Measurements from ENCODE around the gene SYCE1L.

The SYCE1L gene

DNA sequence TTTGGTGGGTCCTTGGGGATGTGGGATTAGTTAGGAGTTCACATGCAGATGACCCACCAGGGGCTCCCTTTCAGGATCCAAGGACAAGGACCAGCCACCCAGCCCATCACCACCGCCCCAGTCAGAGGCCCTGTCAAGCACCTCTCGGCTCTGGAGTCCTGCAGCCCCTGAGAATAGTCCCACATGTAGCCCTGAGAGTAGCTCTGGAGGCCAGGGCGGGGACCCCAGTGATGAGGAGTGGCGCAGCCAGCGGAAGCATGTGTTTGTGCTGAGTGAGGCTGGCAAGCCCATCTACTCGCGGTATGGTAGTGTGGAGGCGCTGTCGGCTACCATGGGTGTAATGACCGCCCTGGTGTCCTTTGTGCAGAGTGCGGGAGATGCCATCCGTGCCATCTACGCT lies 5.8 kb upstream of the SYCE1L start:
- DNase-seq (ENCODE audit: low spot score), result no peak
- Histone ChIP-seq H2AFZ (ENCODE audit: low read length) (no peak overlapping the region), H2BK120ac (ENCODE audit: low read depth, low read length) (no peak overlapping the region), H3K18ac (ENCODE audit: low read length) (no peak overlapping the region), H3K79me1 (ENCODE audit: low read depth, low read length) (peaks cover 9% of the 10 kb centered on the region), H3K14ac (ENCODE audit: low read length) (no peak overlapping the region), H3K4me1 (ENCODE audit: control insufficient read depth in 2 of 2, insufficient read depth in 1 of 2, low read depth in 1 of 2, low read length in 2 of 2) (peaks cover 0 to 3% of the 10 kb centered on the region in 2 donors), H3K23ac (ENCODE audit: low read depth, low read length, poor library complexity) (no peak overlapping the region), H2BK5ac (ENCODE audit: low read length) (no peak overlapping the region), H3K27ac (replicated peaks; ENCODE audit: low read length) (no peak overlapping the region), H4K91ac (ENCODE audit: low read depth, low read length, poor library complexity) (no peak overlapping the region), H2BK15ac (ENCODE audit: low read length) (no peak overlapping the region), H3K4me3 (ENCODE audit: low read length in 2 of 2) (peak overlapping the region in 1 of 2 donors; percentile 43), H2BK12ac (ENCODE audit: low read length) (no peak overlapping the region), H2AK5ac (ENCODE audit: low read depth, low read length) (no peak overlapping the region), H3K9ac (ENCODE audit: low read depth, low read length, poor library complexity) (no peak overlapping the region), H3K27me3 (ENCODE audit: control insufficient read depth in 3 of 3, insufficient read depth in 3 of 3, low read depth in 1 of 3, low read length in 3 of 3) (no peaks in the 10 kb centered on the region), H3K36me3 (replicated peaks in 1 of 2; ENCODE audit: control insufficient read depth in 2 of 2, insufficient read depth in 2 of 2, low read length in 2 of 2) (peaks cover 24 to 50% of the 10 kb centered on the region in 2 donors), H3K4me2 (ENCODE audit: insufficient read depth, low read length, poor library complexity, severe bottlenecking) (no peak overlapping the region), H3K9me3 (replicated peaks in 1 of 2; ENCODE audit: control insufficient read depth in 2 of 2, insufficient read depth in 1 of 2, low read depth in 1 of 2, low read length in 2 of 2) (no peaks in the 10 kb centered on the region), H4K8ac (ENCODE audit: low read depth, low read length) (no peak overlapping the region), H3K4ac (ENCODE audit: low read length) (peak overlapping the region; percentile 30)
- WGBS, 2 donors (ENCODE audit: extremely low coverage in 2 of 2, insufficient read length in 2 of 2, insufficient replicate concordance in 1 of 2), result no CpG with 5 or more reads among the region's 13 CpGs

DNA sequence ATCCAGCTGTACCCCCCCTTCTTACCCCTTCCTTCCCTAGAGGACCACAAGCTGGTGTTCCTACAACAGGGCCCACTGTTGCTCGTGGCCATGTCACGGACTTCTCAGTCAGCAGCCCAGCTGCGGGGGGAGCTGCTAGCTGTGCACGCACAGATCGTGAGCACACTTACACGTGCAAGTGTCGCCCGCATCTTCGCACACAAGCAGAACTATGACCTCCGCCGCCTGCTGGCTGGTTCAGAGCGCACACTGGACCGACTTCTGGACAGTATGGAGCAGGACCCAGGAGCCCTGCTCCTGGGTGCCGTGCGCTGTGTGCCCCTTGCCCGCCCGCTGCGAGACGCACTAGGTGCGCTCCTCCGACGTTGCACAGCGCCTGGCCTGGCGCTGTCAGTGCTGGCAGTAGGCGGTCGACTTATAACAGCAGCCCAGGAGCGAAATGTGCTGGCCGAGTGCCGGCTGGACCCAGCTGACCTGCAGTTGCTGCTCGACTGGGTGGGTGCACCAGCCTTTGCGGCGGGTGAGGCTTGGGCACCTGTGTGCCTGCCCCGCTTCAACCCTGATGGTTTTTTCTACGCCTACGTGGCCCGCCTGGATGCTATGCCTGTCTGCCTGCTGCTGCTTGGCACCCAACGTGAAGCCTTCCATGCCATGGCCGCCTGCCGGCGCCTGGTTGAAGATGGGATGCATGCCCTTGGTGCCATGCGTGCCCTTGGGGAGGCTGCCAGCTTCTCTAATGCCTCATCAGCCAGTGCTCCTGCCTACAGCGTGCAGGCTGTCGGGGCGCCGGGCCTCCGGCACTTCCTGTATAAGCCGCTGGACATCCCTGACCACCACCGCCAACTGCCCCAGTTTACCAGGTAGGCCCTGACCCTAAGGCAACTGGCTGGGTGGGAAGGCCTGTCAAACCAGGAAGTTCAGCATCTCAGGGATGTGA lies 4.6 kb upstream of the SYCE1L start:
- no peak overlapping the region for H3K9ac ChIP-seq (ENCODE audit: low read depth, low read length, poor library complexity)
- WGBS, 2 donors (ENCODE audit: extremely low coverage in 2 of 2, insufficient read length in 2 of 2, insufficient replicate concordance in 1 of 2), result no CpG with 5 or more reads among the region's 48 CpGs
- no peak overlapping the region for H3K4me2 ChIP-seq (ENCODE audit: insufficient read depth, low read length, poor library complexity, severe bottlenecking)
- no peak overlapping the region for H2AFZ ChIP-seq (ENCODE audit: low read length)
- H2BK12ac ChIP-seq (ENCODE audit: low read length), result no peak overlapping the region
- no peak overlapping the region for H3K4ac ChIP-seq (ENCODE audit: low read length)
- H3K23ac ChIP-seq (ENCODE audit: low read depth, low read length, poor library complexity), result no peak overlapping the region
- no peak overlapping the region for H2AK5ac ChIP-seq (ENCODE audit: low read depth, low read length)
- H3K4me3 ChIP-seq (ENCODE audit: low read length in 2 of 2), result peak overlapping the region in 1 of 2 donors; percentile 34
- peaks cover 9% of the 10 kb centered on the region for H3K79me1 ChIP-seq (ENCODE audit: low read depth, low read length)
- DNase-seq (ENCODE audit: low spot score), result no peak
- no peak overlapping the region for H2BK120ac ChIP-seq (ENCODE audit: low read depth, low read length)
- no peak overlapping the region for H3K27ac ChIP-seq (replicated peaks; ENCODE audit: low read length)
- H2BK15ac ChIP-seq (ENCODE audit: low read length), result no peak overlapping the region
- H4K8ac ChIP-seq (ENCODE audit: low read depth, low read length), result no peak overlapping the region
- peaks cover 0 to 3% of the 10 kb centered on the region in 2 donors for H3K4me1 ChIP-seq (ENCODE audit: control insufficient read depth in 2 of 2, insufficient read depth in 1 of 2, low read depth in 1 of 2, low read length in 2 of 2)
- H3K27me3 ChIP-seq (ENCODE audit: control insufficient read depth in 3 of 3, insufficient read depth in 3 of 3, low read depth in 1 of 3, low read length in 3 of 3), result no peaks in the 10 kb centered on the region
- H3K9me3 ChIP-seq (replicated peaks in 1 of 2; ENCODE audit: control insufficient read depth in 2 of 2, insufficient read depth in 1 of 2, low read depth in 1 of 2, low read length in 2 of 2), result no peaks in the 10 kb centered on the region
- H3K14ac ChIP-seq (ENCODE audit: low read length), result no peak overlapping the region
- H3K36me3 ChIP-seq (replicated peaks in 1 of 2; ENCODE audit: control insufficient read depth in 2 of 2, insufficient read depth in 2 of 2, low read length in 2 of 2), result peaks cover 29 to 62% of the 10 kb centered on the region in 2 donors
- no peak overlapping the region for H3K18ac ChIP-seq (ENCODE audit: low read length)
- H2BK5ac ChIP-seq (ENCODE audit: low read length), result no peak overlapping the region
- H4K91ac ChIP-seq (ENCODE audit: low read depth, low read length, poor library complexity), result no peak overlapping the region

DNA sequence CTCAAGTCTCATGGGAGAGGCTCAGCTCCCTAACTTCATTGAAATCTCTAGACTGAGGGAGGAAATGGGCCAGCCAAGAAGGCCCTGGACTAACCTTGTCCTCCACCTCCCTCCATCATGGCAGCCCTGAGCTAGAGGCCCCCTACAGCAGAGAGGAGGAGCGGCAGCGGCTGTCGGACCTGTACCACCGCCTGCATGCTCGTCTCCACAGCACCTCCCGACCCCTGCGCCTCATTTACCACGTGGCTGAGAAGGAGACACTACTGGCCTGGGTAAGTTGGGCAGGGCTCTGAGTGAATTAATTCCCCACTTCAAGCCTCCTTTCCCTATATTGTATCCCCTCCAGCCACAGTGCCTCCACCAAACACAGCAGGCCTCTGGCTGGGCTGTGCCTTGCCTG lies 3.8 kb upstream of the SYCE1L start:
- H2AFZ ChIP-seq (ENCODE audit: low read length), result no peak overlapping the region
- no peak overlapping the region for H2BK120ac ChIP-seq (ENCODE audit: low read depth, low read length)
- H3K14ac ChIP-seq (ENCODE audit: low read length), result no peak overlapping the region
- no peak overlapping the region for H4K91ac ChIP-seq (ENCODE audit: low read depth, low read length, poor library complexity)
- no peaks in the 10 kb centered on the region for H3K27me3 ChIP-seq (ENCODE audit: control insufficient read depth in 3 of 3, insufficient read depth in 3 of 3, low read depth in 1 of 3, low read length in 3 of 3)
- no peak overlapping the region for H2BK12ac ChIP-seq (ENCODE audit: low read length)
- H3K4me3 ChIP-seq (ENCODE audit: low read length in 2 of 2), result no peak overlapping the region
- H3K4me2 ChIP-seq (ENCODE audit: insufficient read depth, low read length, poor library complexity, severe bottlenecking), result no peak overlapping the region
- no peak for DNase-seq (ENCODE audit: low spot score)
- peaks cover 0 to 3% of the 10 kb centered on the region in 2 donors for H3K4me1 ChIP-seq (ENCODE audit: control insufficient read depth in 2 of 2, insufficient read depth in 1 of 2, low read depth in 1 of 2, low read length in 2 of 2)
- H3K9ac ChIP-seq (ENCODE audit: low read depth, low read length, poor library complexity), result no peak overlapping the region
- no peak overlapping the region for H4K8ac ChIP-seq (ENCODE audit: low read depth, low read length)
- no peaks in the 10 kb centered on the region for H3K9me3 ChIP-seq (replicated peaks in 1 of 2; ENCODE audit: control insufficient read depth in 2 of 2, insufficient read depth in 1 of 2, low read depth in 1 of 2, low read length in 2 of 2)
- no CpG with 5 or more reads among the region's 8 CpGs for WGBS, 2 donors (ENCODE audit: extremely low coverage in 2 of 2, insufficient read length in 2 of 2, insufficient replicate concordance in 1 of 2)
- no peak overlapping the region for H2BK15ac ChIP-seq (ENCODE audit: low read length)
- peak overlapping the region; percentile 44 for H3K23ac ChIP-seq (ENCODE audit: low read depth, low read length, poor library complexity)
- peaks cover 29 to 66% of the 10 kb centered on the region in 2 donors for H3K36me3 ChIP-seq (replicated peaks in 1 of 2; ENCODE audit: control insufficient read depth in 2 of 2, insufficient read depth in 2 of 2, low read length in 2 of 2)
- H3K79me1 ChIP-seq (ENCODE audit: low read depth, low read length), result peaks cover 9% of the 10 kb centered on the region
- H2BK5ac ChIP-seq (ENCODE audit: low read length), result no peak overlapping the region
- no peak overlapping the region for H2AK5ac ChIP-seq (ENCODE audit: low read depth, low read length)
- H3K18ac ChIP-seq (ENCODE audit: low read length), result no peak overlapping the region
- no peak overlapping the region for H3K4ac ChIP-seq (ENCODE audit: low read length)
- no peak overlapping the region for H3K27ac ChIP-seq (replicated peaks; ENCODE audit: low read length)

DNA sequence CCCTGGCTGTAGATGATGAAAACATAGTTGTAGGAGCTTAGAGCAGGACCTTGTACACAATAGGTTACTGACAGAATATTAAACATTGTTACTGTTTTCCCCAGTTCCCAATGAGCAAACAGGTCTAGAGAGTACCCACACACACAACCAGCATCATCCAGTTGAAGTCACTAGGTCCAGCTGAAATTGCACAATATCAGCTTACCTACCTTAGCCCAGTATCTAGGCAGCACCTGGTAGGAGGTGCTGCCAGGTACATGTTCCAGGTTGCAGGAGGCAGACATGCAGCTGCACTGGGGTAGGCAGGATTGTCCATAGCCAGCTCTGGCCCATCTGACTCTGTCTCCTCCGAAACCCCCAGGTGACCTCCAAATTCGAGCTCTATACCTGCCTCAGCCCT lies 1.5 kb upstream of the SYCE1L start:
- H3K4me3 ChIP-seq (ENCODE audit: low read length in 2 of 2), result no peak overlapping the region
- H3K36me3 ChIP-seq (replicated peaks in 1 of 2; ENCODE audit: control insufficient read depth in 2 of 2, insufficient read depth in 2 of 2, low read length in 2 of 2), result peaks cover 31 to 70% of the 10 kb centered on the region in 2 donors

More for the DNA sequence above, 1.5 kb upstream of the SYCE1L start:
- Histone ChIP-seq H3K27ac (replicated peaks; ENCODE audit: low read length) (no peak overlapping the region), H2AK5ac (ENCODE audit: low read depth, low read length) (no peak overlapping the region), H3K23ac (ENCODE audit: low read depth, low read length, poor library complexity) (no peak overlapping the region), H3K4me1 (ENCODE audit: control insufficient read depth in 2 of 2, insufficient read depth in 1 of 2, low read depth in 1 of 2, low read length in 2 of 2) (no peaks in the 10 kb centered on the region), H3K27me3 (ENCODE audit: control insufficient read depth in 3 of 3, insufficient read depth in 3 of 3, low read depth in 1 of 3, low read length in 3 of 3) (no peaks in the 10 kb centered on the region), H2BK120ac (ENCODE audit: low read depth, low read length) (no peak overlapping the region), H3K9ac (ENCODE audit: low read depth, low read length, poor library complexity) (no peak overlapping the region), H2BK15ac (ENCODE audit: low read length) (no peak overlapping the region), H3K4me2 (ENCODE audit: insufficient read depth, low read length, poor library complexity, severe bottlenecking) (no peak overlapping the region), H4K8ac (ENCODE audit: low read depth, low read length) (no peak overlapping the region), H2BK12ac (ENCODE audit: low read length) (no peak overlapping the region), H3K9me3 (replicated peaks in 1 of 2; ENCODE audit: control insufficient read depth in 2 of 2, insufficient read depth in 1 of 2, low read depth in 1 of 2, low read length in 2 of 2) (no peaks in the 10 kb centered on the region), H2AFZ (ENCODE audit: low read length) (no peak overlapping the region), H4K91ac (ENCODE audit: low read depth, low read length, poor library complexity) (no peak overlapping the region), H3K79me1 (ENCODE audit: low read depth, low read length) (peaks cover 9% of the 10 kb centered on the region), H3K14ac (ENCODE audit: low read length) (no peak overlapping the region), H2BK5ac (ENCODE audit: low read length) (no peak overlapping the region), H3K4ac (ENCODE audit: low read length) (no peak overlapping the region), H3K18ac (ENCODE audit: low read length) (no peak overlapping the region)
- no CpG with 5 or more reads among the region's 2 CpGs for WGBS, 2 donors (ENCODE audit: extremely low coverage in 2 of 2, insufficient read length in 2 of 2, insufficient replicate concordance in 1 of 2)
- no peak for DNase-seq (ENCODE audit: low spot score)
